Embryonic facial prominence (tissue), 1 donor: Measurements from ENCODE around the gene FGFR2.
"Not testable (repeated sequence)": the region's sequence is repeated elsewhere in the genome, so short reads cannot be mapped to it uniquely, and the experiment has no call there.

Experiments
- DNase-seq: peaks from one replicate; pipeline ENCODE4 v3.0.0-alpha.2; 2016; ENCODE audit errors: extremely low spot score

The FGFR2 gene

DNA sequence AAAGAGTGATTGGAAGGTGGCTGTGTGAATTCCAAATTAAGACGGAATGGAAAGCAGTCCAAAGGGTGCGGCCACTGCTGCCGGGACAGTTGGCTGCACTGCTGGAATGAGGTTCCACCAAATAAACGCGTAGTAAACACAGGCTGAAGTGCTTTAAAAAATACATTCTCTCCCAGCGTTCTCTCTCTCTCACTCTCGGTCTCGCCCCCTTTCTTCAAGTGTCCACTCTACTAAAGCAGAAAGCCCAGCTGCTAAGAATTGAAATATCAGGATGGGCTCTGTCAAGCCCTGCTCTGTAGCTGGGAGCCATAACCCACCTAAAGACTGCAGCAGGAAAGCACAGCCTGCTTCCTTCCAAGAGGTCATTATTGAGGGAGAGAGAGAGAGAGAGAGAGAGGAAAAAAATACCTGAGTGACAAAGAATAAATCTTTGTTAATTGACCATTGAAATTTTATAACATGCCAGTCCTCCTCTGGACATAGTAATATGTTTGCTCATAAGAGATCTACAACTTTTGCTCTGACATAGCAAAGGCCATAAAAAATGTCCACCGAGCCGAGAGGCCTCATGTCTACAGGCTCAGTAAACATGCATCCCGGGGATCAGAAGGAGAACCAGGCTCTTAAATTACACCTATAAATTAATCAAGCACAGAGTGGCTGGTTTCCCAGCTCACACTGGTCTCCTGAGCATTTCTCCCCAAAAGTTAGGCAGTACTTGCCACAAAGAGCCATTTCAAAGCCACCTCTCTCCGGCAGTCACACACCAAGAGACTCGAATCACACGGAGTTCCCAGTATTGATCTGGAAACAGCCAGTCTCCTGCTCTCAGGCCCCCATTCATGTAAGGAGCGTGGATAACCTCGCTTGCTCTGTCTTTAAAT lies 72.8 kb downstream of the FGFR2 start:
- no peak for DNase-seq

DNA sequence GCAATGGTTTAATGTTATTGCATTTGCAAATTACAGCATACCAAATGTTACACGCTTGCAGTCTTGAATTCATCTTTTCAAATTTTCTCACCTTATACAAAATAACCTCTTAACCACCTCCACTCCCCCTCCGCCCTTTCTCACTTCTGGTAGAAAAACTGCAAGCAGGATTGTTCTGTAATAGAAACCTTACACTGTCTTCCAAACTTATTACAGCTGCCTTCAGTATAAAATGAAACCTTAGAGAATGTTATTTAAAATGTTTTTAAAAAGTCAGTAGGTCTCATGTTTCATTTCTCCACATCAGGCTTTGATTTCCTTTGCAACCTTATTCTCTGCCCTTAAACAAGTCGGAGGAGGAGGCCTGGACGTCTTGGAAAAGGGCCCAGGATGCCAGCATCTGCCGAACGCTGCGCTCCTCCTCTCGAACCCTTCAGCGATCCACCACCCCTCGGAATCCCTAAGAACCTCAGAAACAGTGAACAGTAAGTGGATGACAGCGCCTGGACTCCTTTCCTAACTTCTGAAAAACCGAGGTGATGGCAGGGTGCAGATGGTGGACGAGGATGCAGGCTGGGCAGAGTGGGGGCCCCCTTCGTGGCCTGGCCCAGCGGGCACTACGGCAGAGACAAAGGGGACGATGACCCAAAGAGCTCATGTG lies 74.0 kb downstream of the FGFR2 start:
- peak; percentile 88 for DNase-seq

- no peak for DNase-seq
These were observed 75.4 kb downstream of the FGFR2 start for GRCh38 chr10:121522831-121523230.

- DNase-seq: no peak
These were observed 76.3 kb downstream of the FGFR2 start for GRCh38 chr10:121521794-121522556.

- not testable (repeated sequence) for DNase-seq
These were observed 77.7 kb downstream of the FGFR2 start for GRCh38 chr10:121520526-121520925.

DNA sequence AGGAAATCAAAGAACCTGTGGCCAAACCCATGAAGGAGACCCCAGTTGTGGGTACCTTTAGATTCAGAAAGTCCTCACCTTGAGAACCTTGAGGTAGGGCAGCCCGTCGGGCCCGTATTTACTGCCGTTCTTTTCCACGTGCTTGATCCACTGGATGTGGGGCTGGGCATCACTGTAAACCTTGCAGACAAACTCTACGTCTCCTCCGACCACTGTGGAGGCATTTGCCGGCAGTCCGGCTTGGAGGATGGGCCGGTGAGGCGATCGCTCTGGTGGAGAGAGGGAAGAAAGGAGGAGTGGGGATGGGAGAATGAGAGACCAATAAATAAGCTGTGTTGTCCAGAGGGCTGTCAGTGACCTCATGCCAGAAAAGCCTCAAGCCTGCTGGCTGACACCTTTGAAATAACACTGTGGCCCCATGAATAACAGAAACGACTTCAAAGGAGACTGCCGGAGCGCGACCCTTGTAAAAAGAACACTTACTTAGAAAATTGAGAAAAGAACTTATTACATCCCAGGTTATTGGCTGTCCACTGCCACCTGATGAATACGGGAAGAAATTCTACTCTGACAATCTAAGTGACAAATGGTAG lies 78.2 kb downstream of the FGFR2 start:
- no peak for DNase-seq

GRCh38 chr10:121519411-121519810 lies 78.8 kb downstream of the FGFR2 start:
- DNase-seq: no peak

- DNase-seq: no peak
These were observed 79.9 kb downstream of the FGFR2 start for GRCh38 chr10:121518333-121518732.

DNA sequence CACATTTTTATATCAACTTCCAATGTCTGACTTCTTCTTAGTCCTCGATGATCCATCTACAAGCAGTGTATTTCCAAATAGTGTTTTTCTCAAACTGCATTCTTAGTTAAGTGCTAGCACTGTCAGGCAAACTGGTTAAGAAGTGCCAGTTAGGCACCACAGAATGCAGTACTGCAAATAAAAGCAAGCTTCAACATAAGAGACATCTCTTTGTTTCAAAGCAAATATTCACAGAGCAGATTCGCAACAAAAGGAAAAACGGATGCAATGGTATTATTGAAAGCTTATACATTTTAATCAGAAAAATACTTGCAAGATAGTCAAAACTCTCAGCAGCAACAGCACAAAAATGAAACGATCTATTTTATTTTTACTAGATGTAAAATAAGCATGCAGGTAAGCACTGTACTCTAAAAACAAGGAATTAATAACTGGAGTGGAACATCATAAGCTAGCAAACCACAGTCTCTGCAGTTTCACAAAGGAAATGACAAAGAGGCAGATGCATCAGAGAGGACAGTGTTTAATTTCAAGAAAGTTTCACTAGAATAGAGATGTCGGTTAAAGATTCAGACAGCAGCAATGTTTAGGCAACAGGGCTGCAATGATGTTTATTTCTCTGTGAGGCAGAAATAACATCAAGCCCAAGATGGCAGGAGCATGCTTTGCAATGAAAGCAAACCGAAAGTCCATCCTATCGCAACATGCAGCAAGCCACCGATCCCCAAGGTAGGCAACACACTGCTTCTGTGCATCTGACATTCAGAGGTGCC lies 82.0 kb downstream of the FGFR2 start:
- no peak for DNase-seq

- DNase-seq: no peak
These were observed 83.9 kb downstream of the FGFR2 start for GRCh38 chr10:121514141-121514865.

GRCh38 chr10:121511943-121512342 lies 86.3 kb downstream of the FGFR2 start:
- DNase-seq: no peak

GRCh38 chr10:121511460-121511859 lies 86.8 kb downstream of the FGFR2 start:
- no peak for DNase-seq

DNA sequence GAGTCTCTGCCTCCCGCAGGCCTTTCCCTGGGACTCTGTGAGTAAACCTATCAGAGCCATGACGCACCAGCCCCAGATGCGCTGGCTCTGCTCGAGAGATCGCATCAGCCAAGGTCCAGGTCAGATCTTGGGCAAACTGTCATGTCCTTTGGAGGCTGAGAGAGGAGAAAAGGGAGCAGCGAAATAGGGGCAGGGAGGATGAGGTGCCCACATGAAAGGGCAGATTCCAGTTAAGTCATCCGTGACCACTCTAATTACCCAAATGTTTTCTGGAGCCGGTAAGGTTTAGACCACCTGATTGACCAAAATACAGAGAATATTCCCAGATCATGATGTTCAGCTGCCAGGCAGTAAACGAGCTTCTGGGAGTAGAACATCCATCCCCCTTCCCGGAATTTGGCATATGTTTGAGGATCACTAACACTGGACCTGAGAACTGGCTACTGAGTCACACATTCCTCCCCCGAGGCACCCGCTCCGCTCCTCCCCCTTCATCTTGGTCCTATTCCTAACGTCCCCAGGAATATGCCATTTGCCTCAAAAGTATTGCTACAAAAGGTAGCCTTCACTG lies 88.0 kb downstream of the FGFR2 start:
- no peak for DNase-seq

DNA sequence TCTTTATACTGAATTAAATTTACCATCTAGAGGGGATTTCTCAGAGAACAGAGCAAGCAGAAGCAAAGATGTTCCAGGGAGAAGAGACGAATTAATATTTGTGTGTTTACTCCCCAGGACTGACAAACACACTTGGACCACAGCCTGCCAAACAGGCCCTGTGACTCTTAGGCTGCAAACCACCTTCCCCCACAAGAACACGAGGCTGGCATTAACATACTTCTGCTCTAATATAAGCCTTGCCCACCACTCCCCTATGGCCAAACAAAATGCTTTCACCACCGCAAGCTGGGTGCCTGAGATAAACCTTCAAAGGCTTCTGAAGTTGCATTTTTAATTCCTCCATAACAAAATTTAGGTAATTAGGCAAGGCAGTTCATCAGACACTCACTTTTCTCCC lies 88.4 kb downstream of the FGFR2 start:
- DNase-seq: no peak

DNA sequence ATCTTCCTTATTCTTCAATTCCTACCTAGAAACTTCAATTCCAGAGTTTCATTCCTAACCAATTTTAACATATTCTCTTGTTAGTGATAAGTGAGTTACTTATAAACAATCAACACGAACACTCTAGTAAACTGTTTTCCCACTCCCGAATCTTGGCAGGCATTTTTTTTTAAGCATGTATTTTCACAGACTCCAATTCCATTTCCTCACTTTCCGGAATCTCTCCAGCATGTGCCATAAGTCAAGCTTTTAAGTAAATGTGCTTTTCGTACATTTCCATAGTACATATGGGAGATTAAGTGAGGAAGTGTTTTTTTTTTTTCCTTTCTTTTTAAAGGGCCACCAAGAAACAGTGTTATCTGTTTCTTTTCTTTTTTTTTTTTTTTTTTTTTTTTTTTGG lies 89.1 kb downstream of the FGFR2 start:
- DNase-seq: no peak

DNA sequence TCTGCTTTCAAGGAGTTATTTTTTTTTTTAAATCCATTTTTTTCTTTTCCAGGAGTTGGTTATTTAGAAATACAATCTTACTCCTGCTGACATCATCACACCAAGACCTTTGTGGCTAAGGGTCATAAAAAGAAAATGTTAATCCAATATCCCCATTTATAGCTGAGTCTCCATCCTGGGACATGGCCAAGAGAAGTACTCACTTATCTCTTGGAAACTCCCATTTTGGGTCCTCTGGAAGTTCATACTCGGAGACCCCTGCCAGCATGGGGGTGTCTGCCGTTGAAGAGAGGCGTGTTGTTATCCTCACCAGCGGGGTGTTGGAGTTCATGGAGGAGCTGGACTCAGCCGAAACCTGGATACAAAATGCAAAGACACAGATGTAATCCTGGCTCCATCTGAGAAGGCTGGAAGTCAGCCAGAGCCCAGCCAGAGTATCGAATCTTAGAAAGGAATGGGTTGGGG lies 94.6 kb downstream of the FGFR2 start:
- DNase-seq: no peak

GRCh38 chr10:121501796-121502195 lies 96.4 kb downstream of the FGFR2 start:
- DNase-seq: no peak

DNA sequence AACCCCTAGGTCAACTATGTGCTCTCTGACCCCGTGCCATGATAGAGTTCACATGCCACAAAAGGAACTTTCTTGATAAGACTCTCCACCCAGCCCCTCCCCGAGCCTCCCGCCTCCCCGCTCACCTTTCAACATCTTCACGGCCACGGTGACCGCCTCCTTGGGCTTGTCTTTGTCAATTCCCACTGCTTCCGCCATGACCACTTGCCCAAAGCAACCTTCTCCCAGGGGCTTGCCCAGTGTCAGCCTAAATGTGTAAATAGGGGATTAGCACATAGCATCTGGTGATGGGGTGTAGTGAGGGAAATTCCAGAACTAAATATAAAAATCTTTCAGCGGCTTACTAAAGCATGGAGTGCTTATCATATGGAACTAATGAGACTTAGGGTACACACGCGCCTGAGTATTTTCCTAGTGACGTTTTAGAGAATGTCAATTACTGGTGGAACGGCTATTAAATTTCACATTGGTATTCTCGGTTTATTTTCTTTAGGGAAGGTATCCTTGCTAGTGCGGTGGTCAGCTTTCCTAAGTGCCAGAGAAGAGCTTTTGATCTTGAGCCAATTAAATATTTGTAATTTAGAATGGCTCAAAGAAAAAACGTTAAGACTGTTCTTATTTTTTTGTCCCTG lies 97.4 kb downstream of the FGFR2 start:
- peak; percentile 80 for DNase-seq
